HepG2 (cell line): ENCODE data around the gene DSCAML1.

ENCODE experiments used
- EZH2 ChIP-seq: conservative IDR thresholded peaks from 2 replicates; pipeline ENCODE4 v1.6.1; 2012; ENCODE audit warnings: mild to moderate bottlenecking, low read depth, low read length, moderate library complexity
- ZNF761 ChIP-seq: sonication (generic); formaldehyde crosslinking; conservative IDR thresholded peaks from 2 replicates; pipeline ENCODE4 v1.4.0; 2020; ENCODE audit warnings: mild to moderate bottlenecking, missing genetic modification reagents

DNA sequence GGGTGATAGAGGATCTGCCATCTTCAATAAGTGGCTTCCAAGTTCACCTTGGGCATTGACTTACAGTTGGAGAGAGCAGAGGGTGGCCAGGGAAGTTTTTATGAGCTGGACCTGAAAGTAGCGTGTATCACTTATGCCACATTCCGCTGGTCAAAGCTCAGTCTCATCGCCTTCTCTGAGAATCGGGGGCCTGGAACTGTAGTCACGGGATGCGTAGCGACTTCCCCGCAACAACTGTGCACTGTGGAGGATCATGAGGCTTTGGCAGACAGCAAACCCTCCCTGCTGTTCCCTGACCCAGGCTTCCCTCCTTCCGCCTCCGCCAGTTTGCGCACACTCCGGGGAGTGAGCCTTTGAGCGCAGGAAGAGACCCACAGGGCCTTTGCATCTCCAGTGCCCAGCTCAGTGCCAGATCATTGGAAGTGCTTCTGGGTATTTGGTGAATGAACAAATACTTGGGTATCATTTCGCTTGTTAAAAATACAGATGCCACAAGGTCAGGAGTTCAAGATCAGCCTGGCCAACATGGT is 373.9 kb downstream of the DSCAML1 start:
- TF ChIP-seq ZNF761 (CRISPR knock-in tag) (no peak), EZH2 (no peak)
